HG02840 (cell line): Measurements from ENCODE around the gene PARD3.

ENCODE experiments used
- ATAC-seq: cut with Tn5 transposase; IDR thresholded peaks from one replicate; pipeline ENCODE4 v1.9.1; 2021; ENCODE audit warnings: mild to moderate bottlenecking, moderate library complexity, moderate number of reproducible peaks; ENCODE audit not compliant: unreplicated experiment, low FRiP score

PARD3 gene

GRCh38 chr10:34137955-34138354 is 677.1 kb downstream of the PARD3 start:
- no peak for ATAC-seq

- no peak for ATAC-seq
These were observed 677.9 kb downstream of the PARD3 start for GRCh38 chr10:34137201-34137600.

GRCh38 chr10:34135515-34135914 is 679.6 kb downstream of the PARD3 start:
- ATAC-seq = no peak

GRCh38 chr10:34134602-34135001 is 680.5 kb downstream of the PARD3 start:
- ATAC-seq = no peak

- ATAC-seq = no peak
These were observed 681.7 kb downstream of the PARD3 start for GRCh38 chr10:34133406-34133805.

GRCh38 chr10:34131152-34131551 is 683.9 kb downstream of the PARD3 start:
- no peak for ATAC-seq

GRCh38 chr10:34127676-34128075 is 687.4 kb downstream of the PARD3 start:
- ATAC-seq = no peak

GRCh38 chr10:34126371-34127151 is 688.5 kb downstream of the PARD3 start:
- no peak for ATAC-seq

GRCh38 chr10:34125702-34126101 is 689.4 kb downstream of the PARD3 start:
- ATAC-seq = no peak

- no peak for ATAC-seq
These were observed 690.5 kb downstream of the PARD3 start for GRCh38 chr10:34124522-34125035.

- no peak for ATAC-seq
These were observed 693.1 kb downstream of the PARD3 start for GRCh38 chr10:34121781-34122622.

GRCh38 chr10:34121125-34121753 is 693.9 kb downstream of the PARD3 start:
- no peak for ATAC-seq

- ATAC-seq = no peak
These were observed 695.6 kb downstream of the PARD3 start for GRCh38 chr10:34119456-34119855.

- ATAC-seq = no peak
These were observed 698.3 kb downstream of the PARD3 start for GRCh38 chr10:34116681-34117271.

GRCh38 chr10:34116220-34116641 is 698.9 kb downstream of the PARD3 start:
- no peak for ATAC-seq

- ATAC-seq = no peak
These were observed 700.2 kb downstream of the PARD3 start for GRCh38 chr10:34114914-34115313.

GRCh38 chr10:34113504-34114225 is 701.4 kb downstream of the PARD3 start:
- no peak for ATAC-seq

GRCh38 chr10:34112171-34112782 is 702.8 kb downstream of the PARD3 start:
- no peak for ATAC-seq

- no peak for ATAC-seq
These were observed 703.9 kb downstream of the PARD3 start for GRCh38 chr10:34111179-34111578.
